IMR-90 (cell line): ENCODE data around the gene TRIM2. TPM values are rescaled to one million over a fixed set of nuclear protein-coding genes. Genes with fewer than 3 reads are reported as not detected.

Source experiments
- ATAC-seq: fragments of 200-7000 bp; cut with Tn5 transposase; 2 replicates; pipeline ENCODE4 v1.9.1; 2020; ENCODE audit warnings: low read depth, mild to moderate bottlenecking, moderate library complexity
- BruUV-seq: library from RNA; stranded (reverse); fragments of 400-500 nt; replicated peaks from 2 replicates; lab custom pipeline; 2021; lab: Mats Ljungman, UMichigan
- CTCF ChIA-PET: fragments of 300-600 bp; formaldehyde crosslinking; extraction: SDS; loops from one replicate; lab custom pipeline; 2021; ENCODE audit warnings: antibody characterized with exemption; lab: Yijun Ruan, JAX
- POLR2A ChIA-PET: fragments of 300-600 bp; sonication (Branson Sonifier 250); formaldehyde crosslinking; loops from one replicate; lab custom pipeline; 2022; ENCODE audit warnings: antibody characterized with exemption; ENCODE audit not compliant: unreplicated experiment; lab: Charles Lee
- DNase-seq: peaks from one replicate; pipeline ENCODE4 v3.0.0; 2013
- H2AFZ ChIP-seq: replicated peaks from 2 replicates; pipeline ENCODE3; 2013; ENCODE audit warnings: low read length, mild to moderate bottlenecking; ENCODE audit not compliant: poor library complexity
- H2AK5ac ChIP-seq: 2 replicates; pipeline ENCODE4 v1.6.1; 2013; ENCODE audit warnings: low read depth, low read length, inconsistent platforms
- H2AK9ac ChIP-seq: replicated peaks from 2 replicates; pipeline ENCODE3; 2013; ENCODE audit warnings: mild to moderate bottlenecking, low read depth, low read length, moderate library complexity; ENCODE audit not compliant: poor library complexity
- H2BK120ac ChIP-seq: 2 replicates; pipeline ENCODE4 v1.6.1; 2013; ENCODE audit warnings: low read depth, low read length, inconsistent platforms
- H2BK15ac ChIP-seq: 3 replicates; pipeline ENCODE4 v1.6.1; 2013; ENCODE audit warnings: low read depth, low read length, inconsistent platforms
- H2BK20ac ChIP-seq: 2 replicates; pipeline ENCODE4 v1.6.1; 2013; ENCODE audit warnings: low read depth, mild to moderate bottlenecking, inconsistent platforms, low read length, moderate library complexity
- H2BK5ac ChIP-seq: 2 replicates; pipeline ENCODE4 v1.6.1; 2013; ENCODE audit warnings: mild to moderate bottlenecking, low read depth, low read length, inconsistent platforms; ENCODE audit not compliant: poor library complexity, severe bottlenecking
- H3K14ac ChIP-seq: replicated peaks from 2 replicates; pipeline ENCODE4 v1.6.1; 2013; ENCODE audit warnings: low read depth, low read length, inconsistent platforms
- H3K18ac ChIP-seq: 2 replicates; pipeline ENCODE4 v1.6.1; 2013; ENCODE audit warnings: low read depth, low read length, control low read depth
- H3K23ac ChIP-seq: 2 replicates; pipeline ENCODE4 v1.6.1; 2013; ENCODE audit warnings: low read depth, low read length, inconsistent platforms
- H3K27ac ChIP-seq: 2 replicates; pipeline ENCODE4 v1.5.1; 2013; ENCODE audit warnings: mild to moderate bottlenecking, control low read depth, low read length; ENCODE audit not compliant: insufficient read depth
- H3K27me3 ChIP-seq: 2 replicates; pipeline ENCODE4 v1.6.1; 2013; ENCODE audit warnings: low read length; ENCODE audit not compliant: control insufficient read depth, insufficient read depth
- H3K36me3 ChIP-seq: 2 replicates; pipeline ENCODE4 v1.6.1; 2013; ENCODE audit warnings: low read length, mixed read lengths; ENCODE audit not compliant: control insufficient read depth, insufficient read depth
- H3K4ac ChIP-seq: 2 replicates; pipeline ENCODE4 v1.6.1; 2013; ENCODE audit warnings: low read depth, low read length, inconsistent platforms
- H3K4me1 ChIP-seq: 2 replicates; pipeline ENCODE4 v1.6.1; 2013; ENCODE audit warnings: low read length, mixed read lengths; ENCODE audit not compliant: control insufficient read depth, insufficient read depth
- H3K4me2 ChIP-seq: 2 replicates; pipeline ENCODE4 v1.6.1; 2013; ENCODE audit warnings: low read depth, mild to moderate bottlenecking, control low read depth, low read length, moderate library complexity
- H3K4me3 ChIP-seq: 2 replicates; pipeline ENCODE4 v1.5.1; 2013; ENCODE audit warnings: low read depth, mild to moderate bottlenecking, control low read depth, low read length, moderate library complexity; ENCODE audit not compliant: insufficient read depth
- H3K56ac ChIP-seq: 2 replicates; pipeline ENCODE4 v1.6.1; 2013; ENCODE audit warnings: low read length, inconsistent platforms; ENCODE audit not compliant: insufficient read depth; ENCODE audit errors: extremely low read depth
- H3K79me1 ChIP-seq, 2 experiments: 2 replicates each; pipeline ENCODE4 v1.6.1; 2013; ENCODE audit warnings: low read length in 2 of 2, inconsistent platforms in 1 of 2, low read depth in 1 of 2
- H3K9ac ChIP-seq: 2 replicates; pipeline ENCODE4 v1.6.1; 2013; ENCODE audit warnings: low read depth, low read length, control low read depth
- H3K9me1 ChIP-seq: 2 replicates; pipeline ENCODE4 v1.6.1; 2013; ENCODE audit warnings: low read length, inconsistent platforms; ENCODE audit not compliant: insufficient read depth
- H3K9me3 ChIP-seq: 2 replicates; pipeline ENCODE4 v1.6.1; 2013; ENCODE audit warnings: low read length; ENCODE audit not compliant: control insufficient read depth, insufficient read depth
- H4K20me1 ChIP-seq: 2 replicates; pipeline ENCODE4 v1.6.1; 2013; ENCODE audit warnings: low read length, inconsistent platforms; ENCODE audit not compliant: insufficient read depth
- H4K5ac ChIP-seq: 2 replicates; pipeline ENCODE4 v1.6.1; 2013; ENCODE audit warnings: mild to moderate bottlenecking, low read depth, low read length, control low read depth
- H4K8ac ChIP-seq, 2 experiments: 2 replicates each; pipeline ENCODE4 v1.6.1; 2013; ENCODE audit warnings: low read depth in 2 of 2, low read length in 2 of 2, control low read depth in 1 of 2, inconsistent platforms in 1 of 2
- H4K91ac ChIP-seq: 2 replicates; pipeline ENCODE4 v1.6.1; 2013; ENCODE audit warnings: low read depth, low read length, inconsistent platforms; ENCODE audit not compliant: insufficient read depth
- CEBPB ChIP-seq: IDR thresholded peaks from 2 replicates; pipeline ENCODE4 v1.6.1; 2012; ENCODE audit warnings: low read depth, low read length, improper control_type of control experiment
- MAFK ChIP-seq: IDR thresholded peaks from 2 replicates; pipeline ENCODE4 v1.6.1; 2012; ENCODE audit warnings: low read depth, low read length, improper control_type of control experiment
- MAZ ChIP-seq: IDR thresholded peaks from 2 replicates; pipeline ENCODE4 v1.6.1; 2012; ENCODE audit warnings: low read depth, mild to moderate bottlenecking, low read length, improper control_type of control experiment, moderate library complexity, borderline replicate concordance
- MXI1 ChIP-seq: IDR thresholded peaks from 2 replicates; pipeline ENCODE4 v1.6.1; 2012; ENCODE audit warnings: low read depth, mild to moderate bottlenecking, low read length, moderate library complexity, borderline replicate concordance
- WGBS, 2 experiments: methylation state at CpG; one replicate each; pipeline versions ENCODE4 v1.1.5 to v1.1.7; 2013; ENCODE audit warnings: missing lambda C conversion rate in 2 of 2; ENCODE audit not compliant: insufficient read length in 1 of 2; ENCODE audit errors: extremely low coverage in 2 of 2; 5-methylcytosine and 5-hydroxymethylcytosine counted together
- dilution Hi-C: fragments of 300-500 bp; cut with HindIII; formaldehyde crosslinking; loops from one replicate; pipeline ENCODE4 v1.14.3; 2018; ENCODE audit warnings: low sequenced_read_pairs; ENCODE audit not compliant: unreplicated experiment
- in situ Hi-C: fragments of 300-500 bp; cut with MboI; formaldehyde crosslinking; loops from 3 replicates; pipeline ENCODE4 v1.14.3; 2019; ENCODE audit warnings: low sequenced_read_pairs, inconsistent platforms, mixed read lengths
- intact Hi-C: fragments of 100-400 bp; cut with micrococcal nuclease; formaldehyde crosslinking; loops from 2 replicates; pipeline ENCODE4 v1.10.0; 2022
- polyA plus RNA-seq, 3 experiments: library from polyadenylated mRNA; depleted of rRNA; stranded (reverse); fragments of >200 nt; gene quantifications; 2 replicates each; pipeline ENCODE4 v1.2.3, GENCODE V29; 2012; ENCODE audit warnings: low replicate concordance in 1 of 3
- total RNA-seq: library from RNA; depleted of rRNA; stranded (reverse); fragments of >200 nt; gene quantifications from 2 replicates; pipeline ENCODE4 v1.2.3, GENCODE V29; 2012

The TRIM2 gene
- total and polyA plus RNA-seq, 2 of the 4 experiments (the other 2 are of a cell fraction), result 16.0 to 64.2 TPM

DNA sequence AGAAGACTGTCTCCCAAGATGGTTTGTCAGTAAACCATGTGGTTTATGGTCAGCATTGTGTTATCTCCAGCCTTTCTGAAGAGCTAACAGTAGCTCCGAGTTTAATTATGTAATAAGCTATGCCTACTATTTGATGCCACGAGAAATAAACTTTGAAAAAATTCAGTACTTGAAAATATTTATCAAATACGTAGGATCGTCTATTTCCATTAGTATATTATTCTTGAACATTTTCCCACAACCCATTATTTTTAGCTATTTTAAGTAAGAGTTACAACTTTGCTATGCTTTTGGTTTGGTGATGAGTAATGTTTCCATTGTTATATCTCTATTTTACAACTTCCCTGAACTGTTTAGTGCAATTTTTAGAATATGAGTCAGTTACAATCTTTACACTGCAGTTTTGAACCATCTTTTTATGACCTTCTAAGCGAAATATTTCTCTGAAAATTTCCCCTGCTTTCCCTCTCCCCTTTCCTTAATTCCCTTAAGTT lies 44.5 kb upstream of the TRIM2 start:
- Histone ChIP-seq H3K14ac (no peak overlapping the region), H2AK9ac (no peak overlapping the region), H4K20me1 (no peaks in the 10 kb centered on the region), H4K91ac (no peak overlapping the region), H4K5ac (no peak overlapping the region), H2BK5ac (no peak overlapping the region), H3K18ac (no peak overlapping the region), H4K8ac (no peak overlapping the region), H3K9me1 (peaks cover 6% of the 10 kb centered on the region; the same call in 1 of the 2 replicates), H3K56ac (no peak overlapping the region), H3K23ac (no peak overlapping the region), H2AFZ (no peak overlapping the region), H3K27ac (no peak overlapping the region), H3K79me1 (no peaks in the 10 kb centered on the region), H3K4me2 (peak overlapping the region; percentile 4), H3K27me3 (peaks cover 3% of the 10 kb centered on the region), H2BK120ac (no peak overlapping the region), H3K4me3 (no peak overlapping the region), H3K4ac (no peak overlapping the region), H3K36me3 (no peaks in the 10 kb centered on the region), H3K9me3 (no peaks in the 10 kb centered on the region), H2AK5ac (no peak overlapping the region), H2BK15ac (no peak overlapping the region), H2BK20ac (no peak overlapping the region), H3K9ac (no peak overlapping the region), H3K4me1 (0 out of 2 replicates have a peak, but pooled peaks cover 2% of the 10 kb centered on the region)
- TF ChIP-seq MXI1, result no peak
- TF ChIP-seq MAFK, result peak; percentile 30; the same call in 1 of the 2 replicates
- no peak for TF ChIP-seq MAZ
- TF ChIP-seq CEBPB, result peak; percentile 5; the same call in 1 of the 2 replicates
- WGBS, 2 experiments, result no CpG with 5 or more reads among the region's 5 CpGs
- dilution Hi-C loops (no loop called here), intact Hi-C loops (no loop called here), in situ Hi-C loops (no loop called here)
- ATAC-seq (peak; percentile 72), DNase-seq (peak; percentile 76)
- BruUV-seq, result no TSS peak
- CTCF ChIA-PET, result interaction anchor here (0.6 to 3.0 kb wide), 5 partner anchors 11 to 47 kb away, joined by 3 to 13 read pairs (median 3); no protein-coding TSS in a partner anchor
- POLR2A ChIA-PET, result interaction anchor here (0.6 kb wide), 1 partner anchor 1432 kb away, joined by 4 read pairs; no protein-coding TSS in a partner anchor
